SK-N-SH treated with all-trans-retinoic acid at 6 μM for 48 hours (cell line): ENCODE measurements around the gene SLC34A3.

Experiments
- ATAC-seq: fragments of 200-7000 bp; cut with Tn5 transposase; 3 replicates; pipeline ENCODE4 v1.9.1; 2020; ENCODE audit warnings: mild to moderate bottlenecking, moderate library complexity
- ARNTL ChIP-seq: fragments of 450-650 bp; formaldehyde crosslinking; IDR thresholded peaks from 2 replicates; pipeline ENCODE4 v1.5.0; 2020; ENCODE audit warnings: low read depth, mild to moderate bottlenecking, moderate library complexity, borderline replicate concordance
- BACH2 ChIP-seq: fragments of 250-450 bp; sonication (Bioruptor Pico); IDR thresholded peaks from 2 replicates; pipeline ENCODE4 v1.9.0; 2021; ENCODE audit warnings: mild to moderate bottlenecking, borderline replicate concordance
- CREB5 ChIP-seq: fragments of 250-450 bp; sonication (Bioruptor Pico); IDR thresholded peaks from 2 replicates; pipeline ENCODE4 v1.5.1; 2020; ENCODE audit warnings: low read depth, mild to moderate bottlenecking, moderate library complexity
- CSDC2 ChIP-seq: fragments of 250-450 bp; sonication (Bioruptor Pico); IDR thresholded peaks from 2 replicates; pipeline ENCODE4 v1.5.0; 2020; ENCODE audit warnings: mild to moderate bottlenecking, moderate library complexity
- ESRRG ChIP-seq: fragments of 250-450 bp; sonication (Bioruptor Pico); IDR thresholded peaks from 2 replicates; pipeline ENCODE4 v1.6.1; 2021; ENCODE audit warnings: mild to moderate bottlenecking
- GLIS3 ChIP-seq: fragments of 250-450 bp; sonication (Bioruptor Pico); IDR thresholded peaks from 2 replicates; pipeline ENCODE4 v1.5.0; 2020; ENCODE audit warnings: mild to moderate bottlenecking, moderate library complexity
- ISL1 ChIP-seq: fragments of 250-450 bp; sonication (Bioruptor Pico); IDR thresholded peaks from 2 replicates; pipeline ENCODE4 v2.1.2; 2022; ENCODE audit warnings: mild to moderate bottlenecking, moderate library complexity
- OSR1 ChIP-seq: fragments of 250-450 bp; sonication (Bioruptor Pico); IDR thresholded peaks from 2 replicates; pipeline ENCODE4 v1.8.0; 2022; ENCODE audit warnings: moderate library complexity, mild to moderate bottlenecking, inconsistent platforms
- PATZ1 ChIP-seq: fragments of 250-450 bp; sonication (Bioruptor Pico); IDR thresholded peaks from 2 replicates; pipeline ENCODE4 v1.8.0; 2020; ENCODE audit warnings: mild to moderate bottlenecking, moderate library complexity, borderline replicate concordance
- POU6F1 ChIP-seq: fragments of 250-450 bp; sonication (Bioruptor Pico); IDR thresholded peaks from 2 replicates; pipeline ENCODE4 v1.8.0; 2021; ENCODE audit warnings: low read depth, mild to moderate bottlenecking, moderate library complexity, borderline replicate concordance
- PPARA ChIP-seq: fragments of 250-450 bp; sonication (Bioruptor Pico); IDR thresholded peaks from 2 replicates; pipeline ENCODE4 v1.5.0; 2020; ENCODE audit warnings: mild to moderate bottlenecking, borderline replicate concordance
- RARB ChIP-seq: fragments of 250-450 bp; sonication (Bioruptor Pico); IDR thresholded peaks from 2 replicates; pipeline ENCODE4 v1.8.0; 2021; ENCODE audit warnings: mild to moderate bottlenecking, moderate library complexity
- SNAI2 ChIP-seq: fragments of 250-450 bp; sonication (Bioruptor Pico); IDR thresholded peaks from 2 replicates; pipeline ENCODE4 v1.5.0; 2020; ENCODE audit warnings: mild to moderate bottlenecking, moderate library complexity
- TCF4 ChIP-seq: fragments of 250-450 bp; sonication (Bioruptor Pico); IDR thresholded peaks from 2 replicates; pipeline ENCODE4 v1.8.0; 2021; ENCODE audit warnings: mild to moderate bottlenecking, moderate library complexity, borderline replicate concordance
- TOX ChIP-seq: fragments of 250-450 bp; sonication (Bioruptor Pico); IDR thresholded peaks from 2 replicates; pipeline ENCODE4 v1.8.0; 2021; ENCODE audit warnings: mild to moderate bottlenecking, moderate library complexity, borderline replicate concordance
- TSHZ2 ChIP-seq: fragments of 250-450 bp; sonication (Bioruptor Pico); IDR thresholded peaks from 2 replicates; pipeline ENCODE4 v1.5.0; 2020; ENCODE audit warnings: mild to moderate bottlenecking, moderate library complexity
- ZC3H10 ChIP-seq: fragments of 250-450 bp; sonication (Bioruptor Pico); IDR thresholded peaks from 2 replicates; pipeline ENCODE4 v1.5.1; 2021; ENCODE audit warnings: mild to moderate bottlenecking, moderate library complexity
- ZFP3 ChIP-seq: fragments of 250-450 bp; sonication (Bioruptor Pico); IDR thresholded peaks from 2 replicates; pipeline ENCODE4 v1.5.0; 2020; ENCODE audit warnings: mild to moderate bottlenecking, moderate library complexity
- ZNF70 ChIP-seq: fragments of 450-650 bp; formaldehyde crosslinking; IDR thresholded peaks from 2 replicates; pipeline ENCODE4 v1.5.0; 2020; ENCODE audit warnings: mild to moderate bottlenecking, moderate library complexity
- ZNF8 ChIP-seq: fragments of 450-650 bp; formaldehyde crosslinking; IDR thresholded peaks from 2 replicates; pipeline ENCODE4 v1.5.0; 2020; ENCODE audit warnings: mild to moderate bottlenecking, moderate library complexity

Gene SLC34A3

GRCh38 chr9:137226338-137227053 is 4.2 kb upstream of the SLC34A3 start:
- ATAC-seq, result no peak
- TF ChIP-seq ZFP3, result peak; percentile 82; the same call in 1 of the 2 replicates
- TF ChIP-seq CSDC2 (CRISPR knock-in tag), result no peak

- no peak for TF ChIP-seq RARB (CRISPR knock-in tag)
- no peak for TF ChIP-seq OSR1 (CRISPR knock-in tag)
- TF ChIP-seq ZC3H10 (CRISPR knock-in tag), result no peak
- TF ChIP-seq ZNF70 (CRISPR knock-in tag), result no peak
- TF ChIP-seq ARNTL (CRISPR knock-in tag), result no peak
- no peak for TF ChIP-seq TOX
- TF ChIP-seq CREB5 (CRISPR knock-in tag), result no peak
- no peak for TF ChIP-seq GLIS3
- TF ChIP-seq PPARA (CRISPR knock-in tag), result no peak
- no peak for TF ChIP-seq ZNF8 (CRISPR knock-in tag)
- no peak for TF ChIP-seq POU6F1 (CRISPR knock-in tag)
- TF ChIP-seq ESRRG (CRISPR knock-in tag), result no peak
- no peak for TF ChIP-seq BACH2
- no peak; the same call in 1 of the 2 replicates for TF ChIP-seq TCF4 (CRISPR knock-in tag)
- no peak for TF ChIP-seq SNAI2 (CRISPR knock-in tag)
- TF ChIP-seq CSDC2 (CRISPR knock-in tag), result no peak
- TF ChIP-seq, all 23 proteins: peak for 0
- peak; percentile 67 for ATAC-seq
Observed at GRCh38 chr9:137227054-137227852, 3.4 kb upstream of the SLC34A3 start, which contains the start of gene RNF224. TSS of gene RNF224 (plus strand) at chr9:137227502. CDS start at chr9:137228336, 834 bp downstream.

GRCh38 chr9:137227853-137228505 is 2.7 kb upstream of the SLC34A3 start:
- TF ChIP-seq ZC3H10 (CRISPR knock-in tag) (no peak), TCF4 (CRISPR knock-in tag) (no peak), CSDC2 (CRISPR knock-in tag) (no peak), BACH2 (no peak), TSHZ2 (CRISPR knock-in tag) (no peak), OSR1 (CRISPR knock-in tag) (no peak), ESRRG (CRISPR knock-in tag) (no peak), ISL1 (CRISPR knock-in tag) (no peak), PATZ1 (CRISPR knock-in tag) (no peak), ZNF70 (CRISPR knock-in tag) (no peak), ARNTL (CRISPR knock-in tag) (no peak), TOX (no peak), SNAI2 (CRISPR knock-in tag) (no peak), RARB (CRISPR knock-in tag) (no peak), POU6F1 (CRISPR knock-in tag) (no peak), ZFP3 (no peak), GLIS3 (no peak), CREB5 (CRISPR knock-in tag) (no peak), PPARA (CRISPR knock-in tag) (no peak)
- TF ChIP-seq, all 23 proteins: peak for 0
- no peak for ATAC-seq
